Superior temporal gyrus (tissue), 1 donor: ENCODE results near the gene NDOR1.

Experiments used
- DNase-seq: peaks from one replicate; pipeline ENCODE4 v3.0.0-alpha.2; 2016; ENCODE audit errors: extremely low spot score

The NDOR1 gene

DNA sequence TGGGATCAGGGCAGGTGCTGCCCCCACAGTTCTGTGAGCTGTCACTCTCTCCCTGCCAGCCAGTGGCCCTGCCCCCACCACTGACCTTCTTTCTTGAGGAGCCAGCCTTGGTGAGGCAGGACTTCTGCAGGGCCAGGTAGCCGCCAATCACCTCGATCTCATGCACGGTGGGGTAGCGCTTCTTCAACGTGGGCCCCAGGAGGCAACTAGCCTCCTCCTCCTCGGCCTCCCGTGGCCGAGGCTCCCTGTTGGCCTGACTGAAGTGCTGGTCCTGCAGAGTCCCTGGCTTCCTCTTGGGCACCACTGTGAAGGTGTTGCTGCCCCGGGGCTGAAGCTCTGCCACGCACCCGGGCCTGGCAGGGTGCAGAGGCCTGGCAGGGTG lies 6.6 kb upstream of the NDOR1 start:
- no peak for DNase-seq

DNA sequence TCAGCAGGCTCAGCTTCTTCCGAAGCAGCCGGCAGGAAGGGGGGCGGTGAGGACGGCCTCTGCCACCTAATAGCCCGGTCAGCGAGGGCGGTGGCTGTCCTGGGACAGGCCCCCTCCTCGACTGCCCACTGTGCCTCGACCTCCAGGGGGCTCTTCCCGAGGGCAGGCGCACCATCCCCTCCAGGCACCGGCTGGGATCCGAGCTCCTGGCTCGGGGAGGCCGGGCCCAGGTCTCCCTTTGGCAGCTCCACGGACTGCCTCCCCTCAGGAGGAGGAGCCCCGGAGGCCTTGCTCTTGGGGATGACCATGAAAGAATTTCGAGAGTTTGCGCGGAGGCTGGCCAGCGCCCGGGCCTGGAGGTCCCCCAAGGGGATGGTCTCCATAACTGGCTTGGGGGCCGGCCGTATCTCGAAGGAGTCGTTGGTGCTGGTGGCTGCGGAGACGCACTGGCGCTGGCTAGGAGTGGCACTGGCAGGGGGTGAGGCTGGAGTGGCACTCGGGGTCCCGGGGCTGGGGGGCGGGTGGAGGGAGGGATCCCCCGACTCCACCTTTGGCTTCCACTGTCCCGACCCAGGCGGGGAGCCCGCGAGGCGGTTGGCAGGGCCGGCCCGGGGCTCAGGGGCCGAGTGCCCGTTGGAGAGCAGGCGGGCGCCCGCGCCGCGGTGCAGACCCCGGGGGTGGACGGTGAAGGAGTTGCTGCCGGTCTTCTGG lies 5.9 kb upstream of the NDOR1 start:
- DNase-seq: no peak

DNA sequence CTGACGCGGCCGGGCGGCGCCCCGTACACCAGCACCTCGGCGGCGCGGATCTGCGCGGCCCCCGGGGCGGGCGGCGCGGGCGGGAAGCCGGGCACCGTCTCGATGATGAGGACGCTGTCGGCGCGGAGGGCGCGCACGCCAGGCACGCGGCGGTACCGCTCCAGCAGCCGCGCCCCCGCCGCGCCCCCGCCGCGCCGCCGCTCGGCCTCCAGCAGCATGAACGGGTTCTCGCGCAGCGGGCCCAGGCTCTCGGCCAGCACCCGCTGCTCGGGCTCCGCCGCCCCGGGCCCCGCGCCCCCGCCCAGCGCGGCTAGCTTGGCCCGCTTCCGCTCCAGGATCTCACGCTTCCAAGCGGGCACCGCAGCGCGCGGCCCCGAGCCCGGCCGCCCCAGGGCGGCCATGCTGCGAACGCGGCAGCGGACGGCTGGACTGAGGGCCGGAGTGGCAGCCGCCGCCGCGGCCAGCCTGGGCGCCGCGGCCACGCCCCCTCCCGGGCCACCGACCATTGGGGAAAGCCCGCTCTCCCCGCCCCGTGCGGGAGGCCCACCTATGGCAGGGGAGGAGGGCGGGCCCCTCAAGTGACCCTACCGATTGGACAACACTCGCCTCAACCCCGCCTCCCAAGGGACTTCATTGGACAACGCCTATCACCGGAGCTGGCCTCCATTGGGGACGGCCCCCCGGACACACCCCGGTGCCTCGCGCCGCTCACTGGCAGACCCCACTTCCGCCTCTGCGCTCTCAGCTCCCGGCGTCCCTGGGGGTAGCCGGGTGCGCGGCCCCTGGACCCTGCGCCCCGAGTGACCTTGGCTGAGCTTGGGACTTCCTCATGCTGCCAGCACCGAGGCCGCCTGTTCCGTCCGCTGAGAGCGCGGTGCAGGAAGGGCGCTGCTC lies 4.9 kb upstream of the NDOR1 start, which contains the start of gene TPRN:
Gene TPRN, minus strand, starts transcription at position 431 of the 894 bp plus-strand sequence. Its CDS starts 30 bp downstream, at position 401.
- peak; percentile 99 for DNase-seq

DNA sequence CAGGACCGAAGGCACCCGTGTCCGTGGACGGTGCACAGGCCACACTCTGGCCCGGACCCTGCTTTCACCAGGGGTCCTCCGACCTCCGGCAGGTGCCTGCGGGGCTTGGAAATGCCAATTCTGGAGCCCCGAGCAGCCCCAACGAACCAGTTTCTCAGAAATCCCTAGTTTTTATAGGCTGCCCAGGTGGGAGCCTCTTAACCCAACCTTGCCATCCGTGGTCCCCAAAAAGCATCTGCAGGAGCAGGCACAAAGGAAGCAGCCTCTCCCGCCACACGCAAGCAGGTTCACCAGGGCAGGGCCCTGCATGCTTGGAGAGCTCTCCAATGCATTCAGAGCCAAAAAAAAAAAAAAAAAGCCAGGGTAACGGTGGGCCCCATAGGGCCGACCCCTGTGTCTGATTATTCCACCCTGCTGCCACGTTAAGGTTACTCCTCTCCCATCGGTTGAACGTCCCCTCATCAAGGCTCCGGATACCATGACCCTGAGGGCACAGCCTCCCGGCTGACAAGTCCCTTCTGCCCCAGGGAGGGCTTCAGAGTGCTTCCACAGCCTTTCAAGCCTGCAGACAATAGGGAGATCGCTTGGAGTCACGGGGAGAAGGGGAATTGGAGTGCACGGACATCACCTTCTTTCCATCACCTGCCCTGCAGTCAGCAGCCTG lies 4.2 kb upstream of the NDOR1 start:
- no peak for DNase-seq

DNA sequence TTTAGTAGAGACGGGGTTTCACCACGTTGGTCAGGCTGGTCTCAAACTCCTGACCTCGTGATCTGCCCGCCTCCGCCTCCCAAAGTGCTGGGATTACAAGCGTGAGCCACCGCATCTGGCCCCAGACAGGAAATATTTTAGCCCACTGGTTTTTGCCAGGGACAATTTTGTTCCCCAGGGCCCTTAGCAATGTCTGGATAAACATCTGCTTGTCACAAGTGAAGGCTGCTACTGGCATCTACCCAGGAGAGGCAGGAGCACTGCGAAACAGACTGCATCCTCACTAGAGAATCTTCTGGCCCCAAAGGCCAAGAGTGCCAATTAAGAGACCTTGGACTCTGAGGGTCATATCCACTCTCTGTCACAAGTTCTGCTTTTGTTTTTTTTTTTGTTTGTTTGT lies 2.5 kb upstream of the NDOR1 start:
- no peak for DNase-seq

DNA sequence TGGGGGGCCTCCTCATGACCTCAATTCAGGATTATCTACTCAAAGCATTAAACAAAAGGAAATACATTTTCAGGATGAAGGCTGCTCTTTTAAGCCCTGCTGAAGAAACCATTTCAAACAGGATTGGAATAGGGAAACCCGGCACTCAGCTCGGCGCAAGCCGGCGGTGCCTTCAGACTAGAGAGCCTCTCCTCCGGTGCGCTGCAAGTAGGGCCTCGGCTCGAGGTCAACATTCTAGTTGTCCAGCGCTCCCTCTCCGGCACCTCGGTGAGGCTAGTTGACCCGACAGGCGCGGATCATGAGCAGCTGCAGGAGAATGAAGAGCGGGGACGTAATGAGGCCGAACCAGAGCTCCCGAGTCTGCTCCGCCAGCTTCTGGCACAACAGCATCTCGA lies 772 bp upstream of the NDOR1 start:
- DNase-seq: no peak

DNA sequence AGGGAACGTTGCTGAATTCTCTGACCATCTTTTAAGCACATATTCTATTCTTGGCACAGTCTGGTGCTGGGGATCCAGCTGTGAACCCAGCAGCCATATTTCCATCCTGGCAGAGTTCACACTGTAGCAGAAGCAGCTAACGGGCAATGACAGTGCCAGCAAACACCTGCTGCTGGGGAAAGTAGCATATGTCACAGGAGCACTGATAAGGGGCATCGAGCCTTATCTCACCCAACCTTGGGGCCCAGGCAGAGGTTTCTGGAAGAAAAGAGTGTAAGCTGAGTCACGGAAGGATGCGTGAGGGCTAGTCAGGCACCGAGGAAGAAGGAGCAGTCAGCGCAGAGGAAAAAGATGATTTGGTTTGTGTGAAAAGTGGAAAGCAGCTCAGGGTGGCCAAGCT lies 1.1 kb downstream of the NDOR1 start:
- no peak for DNase-seq

DNA sequence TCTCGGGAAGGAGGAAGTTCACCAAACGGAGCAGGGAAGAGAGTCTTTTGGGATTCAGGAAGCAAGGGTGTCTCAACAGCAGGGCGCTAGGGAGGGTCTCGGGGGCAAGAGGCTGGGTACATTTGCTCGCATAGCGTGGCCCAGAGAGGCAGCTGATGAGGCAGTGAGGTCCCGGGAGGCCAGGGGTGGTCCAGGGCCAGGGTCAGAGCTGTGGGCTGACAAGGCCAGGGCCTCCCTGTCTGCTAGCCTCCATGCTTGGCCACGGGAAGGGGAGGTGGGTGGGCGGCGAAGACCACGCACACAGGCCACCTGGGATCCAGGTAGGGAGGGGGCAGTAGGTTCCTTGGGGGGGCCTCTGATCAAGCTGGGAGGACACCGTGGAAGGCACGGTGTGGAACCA lies 6.0 kb downstream of the NDOR1 start:
- no peak for DNase-seq

DNA sequence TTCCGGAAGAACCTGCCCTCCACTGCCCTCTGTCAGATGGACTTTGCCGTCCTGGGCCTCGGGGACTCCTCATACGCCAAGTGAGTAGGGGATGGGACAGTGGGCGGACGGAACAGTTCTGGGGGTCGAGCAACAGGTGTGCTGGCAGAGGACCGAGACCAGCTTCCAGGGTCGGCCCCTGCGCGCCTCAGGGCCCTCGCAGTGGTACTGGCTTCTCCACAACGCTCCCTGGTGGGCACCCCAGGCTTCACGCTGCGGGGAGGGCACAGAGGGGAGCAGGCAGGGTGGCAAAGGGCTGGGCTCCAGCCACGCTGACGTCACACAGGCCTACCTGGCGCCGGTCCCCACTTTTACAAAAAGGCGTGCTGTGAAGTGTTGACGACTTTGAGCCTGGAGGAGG lies 7.0 kb downstream of the NDOR1 start:
- DNase-seq: no peak

DNA sequence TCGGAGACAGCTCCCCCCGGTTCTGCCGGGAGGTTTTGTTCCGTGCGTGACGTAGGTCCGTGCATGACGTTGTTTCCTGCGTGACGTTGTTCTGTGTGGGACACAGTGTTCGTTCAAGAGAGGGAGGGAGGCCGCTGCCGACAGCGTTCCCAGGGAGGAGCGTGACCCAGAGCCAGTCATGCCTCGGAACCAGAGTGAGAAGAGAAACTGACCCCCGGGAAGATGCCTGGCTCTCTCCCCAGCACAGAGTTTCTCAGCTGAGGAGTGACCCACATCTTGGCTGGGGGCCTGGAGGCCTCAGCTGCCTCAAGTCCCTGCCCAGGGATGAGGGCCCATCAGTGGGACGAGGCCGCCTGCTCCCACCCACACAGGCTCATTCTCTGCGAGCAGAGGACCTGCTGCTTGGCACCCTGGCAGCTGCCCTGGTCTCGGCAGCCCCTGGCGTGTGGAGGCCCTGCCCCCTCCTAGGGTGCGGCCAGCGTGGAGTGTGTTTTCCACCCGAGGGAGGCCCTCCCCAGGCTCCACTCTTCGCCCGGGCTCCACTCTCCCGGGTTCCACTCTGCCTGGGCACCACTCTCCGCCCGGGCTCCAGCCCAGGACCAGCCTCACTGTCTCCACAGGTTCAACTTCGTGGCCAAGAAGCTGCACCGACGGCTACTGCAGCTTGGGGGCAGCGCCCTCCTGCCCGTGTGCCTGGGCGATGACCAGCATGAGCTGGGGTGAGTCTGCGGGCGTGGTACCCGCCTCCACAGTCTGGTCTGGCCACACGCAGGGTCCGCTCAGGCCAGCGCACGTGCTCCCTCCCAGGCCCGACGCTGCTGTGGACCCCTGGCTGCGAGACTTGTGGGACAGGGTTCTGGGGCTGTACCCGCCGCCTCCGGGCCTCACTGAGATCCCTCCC lies 7.9 kb downstream of the NDOR1 start:
- no peak for DNase-seq

DNA sequence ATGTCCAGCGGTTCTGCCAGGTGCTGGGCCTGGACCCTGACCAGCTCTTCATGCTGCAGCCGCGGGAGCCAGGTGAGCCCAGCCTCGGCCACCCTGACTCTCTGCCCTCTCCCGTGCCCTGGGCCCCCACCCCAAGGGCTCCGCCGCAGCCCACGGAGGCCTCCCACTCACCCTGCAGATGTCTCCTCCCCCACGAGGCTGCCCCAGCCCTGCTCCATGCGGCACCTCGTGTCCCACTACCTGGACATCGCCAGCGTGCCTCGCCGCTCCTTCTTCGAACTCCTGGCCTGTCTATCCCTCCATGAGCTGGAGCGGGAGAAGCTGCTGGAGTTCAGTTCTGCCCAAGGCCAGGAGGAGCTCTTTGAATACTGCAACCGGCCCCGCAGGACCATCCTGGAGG lies 9.1 kb downstream of the NDOR1 start:
- DNase-seq: no peak

DNA sequence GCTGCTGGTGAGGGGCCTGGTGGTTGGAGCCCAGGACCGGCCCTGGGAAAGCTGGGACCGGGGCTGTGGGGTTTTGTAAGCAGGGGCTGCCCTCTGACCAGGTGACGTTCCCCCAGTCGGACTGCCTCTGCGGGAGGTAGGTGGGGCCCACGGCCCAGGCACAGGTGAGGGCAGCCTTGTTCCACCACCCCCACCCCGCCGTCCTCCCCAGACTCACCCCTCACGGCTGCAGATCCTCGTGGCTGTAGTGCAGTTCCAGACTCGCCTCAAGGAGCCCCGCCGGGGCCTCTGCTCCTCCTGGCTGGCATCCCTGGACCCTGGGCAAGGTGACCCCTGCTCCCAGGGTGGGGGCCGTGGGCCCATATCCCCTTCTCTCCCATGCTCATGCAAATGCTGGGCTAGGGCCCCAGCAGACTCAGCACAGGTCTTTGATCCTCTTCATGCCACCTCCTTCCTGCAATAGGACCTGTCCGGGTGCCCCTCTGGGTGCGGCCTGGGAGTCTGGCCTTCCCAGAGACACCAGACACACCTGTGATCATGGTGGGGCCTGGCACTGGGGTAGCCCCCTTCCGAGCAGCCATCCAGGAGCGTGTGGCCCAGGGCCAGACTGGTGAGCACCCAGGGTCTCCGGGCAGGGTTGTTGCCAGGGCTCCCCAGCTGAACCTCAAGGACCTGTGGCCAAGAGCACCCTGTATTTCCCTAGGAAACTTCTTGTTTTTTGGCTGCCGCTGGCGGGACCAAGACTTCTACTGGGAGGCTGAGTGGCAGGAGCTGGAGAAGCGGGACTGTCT lies 9.9 kb downstream of the NDOR1 start:
- DNase-seq: no peak

DNA sequence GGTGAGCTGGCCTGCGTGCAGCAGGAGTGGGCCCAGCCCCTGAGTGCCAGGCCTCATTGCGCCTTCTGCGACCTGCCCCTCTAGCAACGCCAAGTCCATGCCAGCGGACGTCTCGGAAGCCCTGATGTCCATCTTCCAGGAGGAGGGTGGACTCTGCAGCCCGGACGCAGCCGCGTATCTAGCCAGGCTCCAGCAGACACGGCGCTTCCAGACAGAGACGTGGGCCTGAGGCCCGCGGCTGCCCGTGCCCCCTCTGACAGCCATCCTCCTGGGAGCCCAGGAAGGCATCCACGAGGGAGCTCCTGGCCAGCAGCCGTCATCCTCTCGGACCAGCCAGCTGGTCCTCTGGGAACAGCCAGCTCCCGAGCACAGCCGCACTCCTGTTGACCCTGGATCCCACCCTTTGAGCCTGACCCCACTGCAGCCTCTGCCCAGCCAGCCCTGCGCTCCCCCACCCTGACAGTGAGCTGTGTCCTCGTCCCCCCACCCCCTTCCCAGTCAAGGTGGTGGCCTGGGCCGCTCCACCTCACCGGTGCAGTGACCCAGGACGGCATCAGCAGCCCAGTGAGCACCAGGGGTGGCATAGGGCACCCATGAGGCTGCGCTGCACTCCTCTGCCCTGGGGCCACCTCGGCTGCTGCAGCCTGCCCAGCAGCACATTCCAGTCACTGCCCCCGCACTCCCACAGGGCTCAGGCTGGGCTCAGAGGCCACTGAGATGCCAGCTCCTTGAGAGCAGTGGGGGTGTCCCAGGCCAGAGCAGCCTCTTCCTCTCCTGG lies 10.9 kb downstream of the NDOR1 start:
- DNase-seq: no peak

DNA sequence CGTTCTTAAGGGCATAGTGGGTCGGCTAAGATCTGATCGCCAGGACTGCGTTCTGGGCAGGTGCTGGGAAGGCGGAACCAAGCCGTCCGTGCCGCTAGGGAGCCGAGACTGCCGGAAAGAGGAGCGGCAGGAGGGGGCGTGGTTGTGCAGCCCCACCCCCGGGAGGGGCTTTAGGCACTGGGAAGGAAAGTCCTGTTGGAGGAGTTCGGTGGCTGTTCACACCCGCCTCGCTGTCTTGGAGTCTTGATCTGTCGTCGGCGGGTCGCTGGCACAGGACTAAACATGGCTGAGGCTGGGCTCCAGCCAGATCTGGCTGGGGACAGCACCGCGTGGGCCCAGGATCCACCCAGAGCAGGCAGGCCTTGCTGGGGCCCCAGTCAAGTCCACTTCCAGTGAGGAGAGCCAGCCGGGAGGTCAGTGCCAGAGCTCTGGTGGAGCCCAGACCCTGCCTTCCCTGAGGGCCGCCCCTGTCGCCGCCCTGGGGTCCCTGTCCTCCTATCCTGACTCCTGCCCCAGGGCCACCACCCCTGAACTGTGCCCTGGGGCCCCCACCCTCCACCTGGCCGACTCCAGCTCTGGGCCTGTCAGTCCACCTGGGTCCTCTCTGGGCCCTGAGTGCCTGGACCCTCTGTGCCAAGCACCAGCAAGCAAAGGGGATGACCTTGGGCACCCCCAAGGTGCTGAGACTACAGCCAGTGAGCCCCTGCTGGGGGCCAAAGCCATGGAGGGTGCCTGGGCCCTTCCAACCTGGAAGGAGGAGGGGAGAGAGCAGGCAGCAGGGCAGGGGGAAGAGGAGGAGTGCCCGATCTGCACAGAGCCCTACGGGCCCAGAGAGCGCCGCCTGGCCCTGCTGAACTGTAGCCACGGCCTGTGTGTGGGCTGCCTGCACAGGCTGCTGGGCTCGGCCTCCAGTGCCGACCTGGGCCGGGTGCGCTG lies 12.0 kb downstream of the NDOR1 start:
- DNase-seq: no peak

DNA sequence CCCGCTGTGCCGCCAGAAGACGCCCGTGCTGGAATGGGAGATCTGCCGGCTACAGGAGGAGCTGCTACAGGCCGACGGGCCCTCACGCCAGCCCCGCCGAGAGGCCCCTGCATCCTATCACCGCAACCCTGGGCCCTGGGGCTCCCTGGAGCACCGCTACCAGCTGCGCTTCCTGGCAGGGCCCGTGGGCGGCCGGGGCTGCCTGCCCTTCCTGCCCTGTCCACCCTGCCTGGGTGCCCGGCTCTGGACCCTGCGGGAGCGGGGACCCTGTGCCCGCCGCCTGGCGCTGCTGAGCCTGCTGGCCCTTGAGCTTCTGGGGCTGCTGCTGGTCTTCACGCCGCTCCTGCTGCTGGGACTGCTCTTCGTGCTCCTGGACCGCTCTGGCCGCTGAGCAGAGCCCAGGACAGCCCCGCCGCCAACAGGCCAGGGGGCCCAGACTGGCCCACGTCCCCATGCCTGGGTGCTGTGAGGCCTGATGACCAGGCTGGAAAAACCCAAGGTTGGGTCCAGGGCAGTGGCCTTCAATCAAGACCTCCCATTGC lies 12.8 kb downstream of the NDOR1 start:
- no peak for DNase-seq

DNA sequence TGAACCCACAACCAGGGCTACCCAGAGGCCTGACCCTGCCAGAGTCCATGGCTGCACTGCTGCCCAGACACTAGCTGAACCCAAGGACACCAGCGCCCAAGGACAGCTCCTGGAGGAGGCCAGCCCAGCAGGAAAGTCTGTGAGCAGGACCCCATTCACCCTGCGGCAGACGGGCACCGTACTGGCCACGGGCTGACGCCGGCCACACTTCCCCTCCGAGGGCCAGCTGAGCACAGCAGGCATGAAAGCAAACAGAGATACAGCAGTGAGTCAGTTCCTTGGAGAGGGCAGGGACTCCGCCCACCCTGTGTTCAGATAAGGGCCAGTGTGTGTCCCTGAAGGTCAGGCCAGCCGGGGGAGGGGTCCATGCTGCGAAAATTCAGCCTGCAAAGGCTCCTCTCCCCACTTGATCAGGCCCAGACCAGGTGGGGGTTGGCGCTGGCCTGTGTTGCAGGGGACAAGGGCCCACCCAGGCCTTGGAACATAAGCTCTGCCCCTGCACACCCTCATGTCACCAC lies 13.3 kb downstream of the NDOR1 start:
- DNase-seq: no peak

DNA sequence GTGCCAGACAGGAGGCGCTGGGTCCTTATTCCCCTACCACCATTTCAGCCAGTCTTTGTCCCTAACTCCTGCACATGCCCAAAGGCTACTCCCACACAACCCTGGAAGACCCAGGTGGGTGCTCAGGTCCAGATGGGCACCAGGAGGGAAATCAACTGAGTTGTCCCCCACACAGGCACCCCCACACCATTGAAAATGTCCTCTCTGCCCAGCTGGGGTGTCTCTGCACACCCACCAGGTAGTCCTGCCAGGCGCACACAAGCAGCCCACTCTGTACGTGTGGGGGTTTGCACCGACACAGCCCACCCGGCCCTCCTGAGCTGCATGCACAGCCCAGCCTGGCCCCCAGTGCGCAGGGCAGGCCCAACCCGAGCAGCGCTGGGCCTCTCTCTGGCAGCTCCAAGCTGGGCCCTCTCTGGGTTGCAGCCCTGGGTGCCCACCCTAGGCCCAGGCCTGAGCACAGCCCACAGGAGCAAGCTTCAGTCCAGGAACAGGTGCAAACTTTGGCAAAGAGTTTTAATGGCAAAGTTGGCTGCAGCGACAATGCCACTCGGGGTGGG lies 14.3 kb downstream of the NDOR1 start:
- DNase-seq: no peak
